Measurements from ENCODE around the gene NOP56.

The NOP56 gene, protein sequence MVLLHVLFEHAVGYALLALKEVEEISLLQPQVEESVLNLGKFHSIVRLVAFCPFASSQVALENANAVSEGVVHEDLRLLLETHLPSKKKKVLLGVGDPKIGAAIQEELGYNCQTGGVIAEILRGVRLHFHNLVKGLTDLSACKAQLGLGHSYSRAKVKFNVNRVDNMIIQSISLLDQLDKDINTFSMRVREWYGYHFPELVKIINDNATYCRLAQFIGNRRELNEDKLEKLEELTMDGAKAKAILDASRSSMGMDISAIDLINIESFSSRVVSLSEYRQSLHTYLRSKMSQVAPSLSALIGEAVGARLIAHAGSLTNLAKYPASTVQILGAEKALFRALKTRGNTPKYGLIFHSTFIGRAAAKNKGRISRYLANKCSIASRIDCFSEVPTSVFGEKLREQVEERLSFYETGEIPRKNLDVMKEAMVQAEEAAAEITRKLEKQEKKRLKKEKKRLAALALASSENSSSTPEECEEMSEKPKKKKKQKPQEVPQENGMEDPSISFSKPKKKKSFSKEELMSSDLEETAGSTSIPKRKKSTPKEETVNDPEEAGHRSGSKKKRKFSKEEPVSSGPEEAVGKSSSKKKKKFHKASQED

GRCh38 chr20:2651772-2652723 is at the start of gene NOP56:
NOP56 (plus strand) TSS chr20:2652632; CDS start chr20:2652661, 29 bp downstream.
- DNase-seq: peak; percentile 86 to 90

DNA sequence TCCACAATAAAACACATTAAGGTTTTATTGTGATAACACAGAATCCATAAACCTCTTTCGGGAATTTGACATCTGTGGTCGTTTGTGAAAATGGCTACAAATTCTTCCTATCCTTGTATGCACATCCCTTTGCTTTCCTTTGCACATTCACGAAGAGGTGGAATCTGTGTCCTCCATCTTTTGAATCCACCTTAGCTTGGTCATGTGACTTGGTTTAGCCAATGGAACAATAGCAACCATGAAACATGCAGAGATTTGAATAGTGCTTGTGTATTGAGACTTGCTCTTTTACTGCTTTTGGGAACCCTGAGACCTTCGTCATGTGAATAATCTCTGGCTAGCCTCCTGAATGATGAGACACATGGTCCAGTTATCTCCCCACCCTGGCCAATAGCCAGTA is 49.7 kb upstream of the NOP56 start:
- no peak for DNase-seq

- DNase-seq: no peak
Measured at GRCh38 chr20:2603816-2604505, 48.5 kb upstream of the NOP56 start.

- DNase-seq: no peak
Measured at GRCh38 chr20:2604506-2604835, 48.0 kb upstream of the NOP56 start.

GRCh38 chr20:2606507-2607006 is 45.9 kb upstream of the NOP56 start:
- no peak for DNase-seq

DNA sequence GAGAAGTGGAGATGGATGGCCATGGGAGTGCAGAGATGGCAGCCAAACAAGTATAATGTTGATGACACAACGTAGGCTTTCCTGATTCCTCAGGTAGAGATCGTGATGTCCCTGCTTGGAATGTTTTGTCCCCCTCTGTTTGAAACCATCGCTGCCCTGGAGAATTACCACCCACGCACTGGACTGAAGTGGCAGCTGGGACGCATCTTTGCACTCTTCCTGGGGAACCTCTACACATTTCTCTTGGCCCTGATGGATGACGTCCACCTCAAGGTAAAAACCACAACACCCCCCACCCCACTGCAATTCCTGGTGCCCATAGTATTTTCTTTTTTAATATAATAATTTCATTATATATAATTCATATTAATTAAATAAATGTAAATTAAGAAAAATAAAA is 42.1 kb upstream of the NOP56 start:
- no peak for DNase-seq

- no peak for DNase-seq
Measured at GRCh38 chr20:2610941-2611720, 41.3 kb upstream of the NOP56 start.

DNA sequence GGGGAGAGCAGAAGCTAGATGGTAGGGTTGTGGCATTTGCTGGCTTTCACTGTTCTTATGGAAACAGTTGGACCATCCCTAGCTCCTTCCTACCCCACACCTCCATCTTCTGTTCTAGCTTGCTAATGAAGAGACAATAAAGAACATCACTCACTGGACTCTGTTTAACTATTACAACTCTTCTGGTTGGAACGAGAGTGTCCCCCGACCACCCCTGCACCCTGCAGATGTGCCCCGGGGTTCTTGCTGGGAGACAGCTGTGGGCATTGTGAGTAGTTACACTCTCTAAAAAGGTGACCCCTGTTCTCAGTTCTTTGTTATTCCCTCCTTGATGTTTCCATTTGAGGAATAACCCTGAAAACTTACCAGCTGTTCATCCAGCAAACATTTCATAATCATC is 40.4 kb upstream of the NOP56 start:
- no peak for DNase-seq

GRCh38 chr20:2616634-2617033 is 35.8 kb upstream of the NOP56 start:
- DNase-seq: no peak

DNA sequence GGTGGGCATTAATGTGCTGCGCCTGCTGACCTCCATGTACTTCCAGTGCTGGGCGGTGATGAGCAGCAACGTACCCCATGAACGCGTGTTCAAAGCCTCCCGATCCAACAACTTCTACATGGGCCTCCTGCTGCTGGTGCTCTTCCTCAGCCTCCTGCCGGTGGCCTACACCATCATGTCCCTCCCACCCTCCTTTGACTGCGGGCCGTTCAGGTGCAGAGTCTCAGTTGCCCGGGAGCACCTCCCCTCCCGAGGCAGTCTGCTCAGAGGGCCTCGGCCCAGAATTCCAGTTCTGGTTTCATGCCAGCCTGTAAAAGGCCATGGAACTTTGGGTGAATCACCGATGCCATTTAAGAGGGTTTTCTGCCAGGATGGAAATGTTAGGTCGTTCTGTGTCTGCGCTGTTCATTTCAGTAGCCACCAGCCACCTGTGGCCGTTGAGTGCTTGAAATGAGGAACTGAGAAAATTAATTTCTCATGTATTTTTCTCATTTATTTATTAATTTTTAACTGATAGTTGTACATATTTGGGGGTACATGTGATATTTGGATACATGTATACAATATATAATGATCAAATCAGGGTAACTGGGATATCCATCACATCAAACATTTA is 35.2 kb upstream of the NOP56 start:
- DNase-seq: no peak

DNA sequence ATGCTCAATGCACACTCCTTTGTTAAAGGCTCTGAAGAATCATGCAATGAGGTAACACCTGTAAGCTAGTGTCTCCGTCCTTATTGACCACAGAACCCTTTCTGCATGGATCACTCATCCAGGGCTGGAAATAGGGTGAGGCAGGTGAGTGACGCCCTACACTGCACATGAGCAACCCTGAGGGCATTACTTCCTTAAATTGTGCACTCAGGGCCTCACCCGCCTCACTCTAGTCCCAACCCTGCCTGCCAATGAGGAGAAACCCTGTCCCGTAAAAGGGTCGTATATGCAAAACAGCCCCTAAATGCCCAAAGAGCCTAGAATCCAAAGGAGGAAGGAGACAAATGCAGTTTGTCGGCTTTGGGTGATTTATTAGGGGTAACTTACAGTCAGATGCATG is 33.6 kb upstream of the NOP56 start:
- no peak for DNase-seq

- DNase-seq: no peak
Measured at GRCh38 chr20:2619337-2619736, 33.1 kb upstream of the NOP56 start.

DNA sequence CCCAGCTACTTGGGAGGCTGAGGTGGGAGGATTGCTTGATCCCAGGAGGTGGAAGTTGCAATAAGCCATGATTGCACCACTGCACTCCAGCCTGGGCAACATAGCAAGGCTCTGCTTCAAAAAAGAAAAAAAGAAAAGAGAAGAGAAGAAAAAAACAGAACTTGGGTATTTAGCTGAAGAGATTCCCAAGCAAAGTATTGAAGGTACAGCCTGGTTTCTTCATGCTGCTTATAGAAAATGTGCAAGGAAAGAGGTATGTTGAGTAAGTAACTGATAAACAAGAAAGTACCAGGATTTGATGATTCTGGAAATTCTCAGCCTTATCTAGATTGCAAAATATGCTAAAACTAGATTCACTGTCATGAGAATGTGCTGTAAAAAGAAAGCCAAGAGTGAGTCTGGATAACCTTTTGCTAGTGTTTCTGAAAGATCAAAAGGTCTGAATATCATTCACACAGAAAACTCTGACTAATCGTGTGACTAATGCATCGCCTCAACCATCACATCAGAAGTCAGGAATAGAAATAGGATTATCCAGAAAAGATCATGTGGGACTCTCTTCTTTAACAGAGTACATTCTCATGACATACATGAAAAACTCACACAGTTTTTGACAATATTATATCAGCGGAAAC is 32.4 kb upstream of the NOP56 start:
- DNase-seq: no peak

- no peak for DNase-seq
Measured at GRCh38 chr20:2624190-2624589, 28.2 kb upstream of the NOP56 start.

- no peak for DNase-seq
Measured at GRCh38 chr20:2625062-2625461, 27.4 kb upstream of the NOP56 start.

- peak in 1 of 2 experiments; percentile 26 for DNase-seq
Measured at GRCh38 chr20:2626853-2627541, 25.4 kb upstream of the NOP56 start.

DNA sequence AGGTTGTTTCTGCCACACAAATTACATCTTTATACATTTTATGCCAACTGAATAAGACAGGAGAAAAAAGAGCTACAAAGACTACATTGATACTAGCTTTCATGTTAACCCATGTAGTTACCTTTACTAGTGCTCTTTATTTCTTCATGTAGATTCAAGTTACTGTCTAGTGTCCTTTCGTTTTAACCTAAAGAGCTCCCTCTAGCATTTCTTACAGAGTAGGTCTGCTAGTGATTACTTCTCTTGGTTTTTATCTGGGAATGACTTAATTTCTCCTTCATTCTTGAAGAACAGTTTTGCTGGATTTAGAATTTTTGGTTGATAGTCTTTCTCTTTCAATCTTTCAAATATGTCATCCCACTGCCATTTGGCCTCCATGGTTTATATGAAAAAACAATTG is 21.2 kb upstream of the NOP56 start:
- DNase-seq: no peak

DNA sequence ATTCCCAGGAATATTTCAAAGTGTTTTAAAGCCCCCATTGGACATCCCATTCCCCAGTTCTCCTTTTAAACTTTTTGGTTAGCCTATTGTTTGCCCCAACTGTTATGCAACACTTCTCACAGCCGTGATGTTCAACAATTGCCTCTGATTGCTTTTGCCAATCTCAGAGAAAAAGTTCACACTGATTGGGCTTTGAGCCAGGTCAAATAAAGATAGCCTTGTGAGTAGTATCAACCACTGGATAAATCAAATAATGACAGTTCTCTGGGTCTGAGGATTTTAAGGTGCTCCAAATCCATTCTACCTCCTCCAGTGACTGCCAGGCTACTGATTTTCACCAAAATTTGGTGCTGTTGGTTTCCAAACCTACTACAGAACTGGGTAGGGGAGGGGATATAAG is 19.1 kb upstream of the NOP56 start:
- DNase-seq: no peak

GRCh38 chr20:2637246-2637645 is 15.2 kb upstream of the NOP56 start:
- DNase-seq: no peak

DNA sequence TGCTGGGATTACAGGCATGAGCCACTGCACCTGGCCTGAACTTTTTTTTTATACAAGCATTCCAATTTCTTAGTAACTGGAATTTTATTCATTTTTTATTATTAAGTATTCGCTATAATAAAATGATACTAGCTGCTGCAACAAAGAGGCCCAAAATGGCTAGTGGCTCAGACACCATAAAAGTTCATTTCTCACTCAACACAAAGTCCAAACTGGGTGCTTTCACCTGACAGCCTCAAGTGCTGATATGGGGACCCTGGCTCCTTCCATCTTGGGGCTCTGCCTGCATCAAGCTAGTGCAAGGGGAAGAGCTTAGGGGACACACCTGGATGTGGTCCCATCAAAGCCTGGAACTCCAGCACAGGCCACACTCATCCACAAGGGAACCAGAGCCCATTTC is 12.2 kb upstream of the NOP56 start:
- DNase-seq: no peak
